HG02588 (cell line): ENCODE measurements around the gene PSD.
A peak's percentile ranks its signal among the peaks of the same experiment; 100 is the strongest.

ENCODE experiments used
- ATAC-seq: cut with Tn5 transposase; IDR thresholded peaks from one replicate; pipeline ENCODE4 v1.9.1; 2021; ENCODE audit warnings: mild to moderate bottlenecking, moderate library complexity; ENCODE audit not compliant: unreplicated experiment

The PSD gene

DNA sequence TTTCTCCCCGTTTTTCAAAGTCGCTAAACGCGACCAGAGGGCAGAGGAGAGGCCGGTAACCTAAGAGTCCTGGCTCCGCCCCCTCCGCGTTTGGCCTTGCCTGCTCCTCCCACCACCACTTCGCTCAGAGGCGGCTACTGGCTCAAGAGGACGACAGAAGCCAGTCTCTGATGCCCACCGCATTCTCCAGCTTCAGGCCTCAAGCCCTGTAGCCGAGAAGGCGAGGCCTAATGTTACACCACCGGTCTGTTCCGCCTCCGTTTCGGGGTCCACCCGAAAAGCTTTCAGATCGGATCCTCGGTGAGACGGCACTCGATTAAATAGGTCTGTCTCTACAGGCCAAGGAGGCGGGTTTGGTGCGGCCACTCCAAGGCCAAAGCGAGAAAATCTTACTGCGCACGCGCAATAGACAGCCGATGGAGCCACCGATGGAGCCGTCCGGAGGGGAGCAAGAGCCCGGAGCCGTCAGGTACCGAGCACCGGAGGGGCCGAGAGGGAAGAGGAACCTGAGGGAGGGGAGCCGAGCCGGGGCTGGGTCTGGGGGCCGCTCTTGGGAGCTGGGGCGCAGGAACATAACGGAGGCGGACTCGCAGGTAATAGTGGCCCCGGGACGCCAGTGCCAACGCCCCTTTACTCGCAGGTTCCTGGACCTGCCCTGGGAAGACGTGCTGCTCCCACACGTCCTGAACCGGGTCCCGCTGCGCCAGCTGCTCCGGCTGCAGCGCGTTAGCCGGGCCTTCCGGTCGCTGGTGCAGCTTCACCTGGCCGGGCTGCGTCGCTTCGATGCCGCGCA lies 2.3 kb upstream of the PSD start, which contains the start of gene FBXL15:
FBXL15 (plus strand) TSS at position 123 of the 793 bp plus-strand sequence; CDS start at position 417, 294 bp downstream.
- peak; percentile 64 for ATAC-seq

DNA sequence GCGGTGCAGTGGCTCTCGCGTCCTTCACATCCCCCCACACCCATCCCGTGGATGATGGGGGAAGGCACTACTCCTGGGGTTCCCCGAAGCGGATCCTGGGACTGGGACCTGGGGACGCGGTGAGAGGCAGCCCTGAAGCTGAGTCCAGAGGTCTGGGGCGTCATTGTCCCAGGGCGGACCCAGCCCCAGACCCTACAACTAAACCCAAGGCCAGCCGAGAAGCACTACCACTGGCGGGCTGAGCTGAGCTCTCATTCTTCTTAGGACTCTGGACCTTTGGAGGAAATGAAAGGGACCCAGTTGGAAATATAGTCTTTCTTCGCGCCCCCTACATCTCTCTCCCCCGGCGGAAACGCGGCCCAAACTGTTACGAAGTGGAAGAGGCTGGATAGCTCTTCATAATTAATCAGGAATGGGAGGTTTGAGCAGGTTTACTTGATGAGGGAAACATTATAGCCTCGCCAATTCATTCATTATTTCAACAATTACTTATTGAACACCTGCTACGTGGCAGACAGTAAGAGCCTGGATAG lies 1.7 kb upstream of the PSD start:
- no peak for ATAC-seq

DNA sequence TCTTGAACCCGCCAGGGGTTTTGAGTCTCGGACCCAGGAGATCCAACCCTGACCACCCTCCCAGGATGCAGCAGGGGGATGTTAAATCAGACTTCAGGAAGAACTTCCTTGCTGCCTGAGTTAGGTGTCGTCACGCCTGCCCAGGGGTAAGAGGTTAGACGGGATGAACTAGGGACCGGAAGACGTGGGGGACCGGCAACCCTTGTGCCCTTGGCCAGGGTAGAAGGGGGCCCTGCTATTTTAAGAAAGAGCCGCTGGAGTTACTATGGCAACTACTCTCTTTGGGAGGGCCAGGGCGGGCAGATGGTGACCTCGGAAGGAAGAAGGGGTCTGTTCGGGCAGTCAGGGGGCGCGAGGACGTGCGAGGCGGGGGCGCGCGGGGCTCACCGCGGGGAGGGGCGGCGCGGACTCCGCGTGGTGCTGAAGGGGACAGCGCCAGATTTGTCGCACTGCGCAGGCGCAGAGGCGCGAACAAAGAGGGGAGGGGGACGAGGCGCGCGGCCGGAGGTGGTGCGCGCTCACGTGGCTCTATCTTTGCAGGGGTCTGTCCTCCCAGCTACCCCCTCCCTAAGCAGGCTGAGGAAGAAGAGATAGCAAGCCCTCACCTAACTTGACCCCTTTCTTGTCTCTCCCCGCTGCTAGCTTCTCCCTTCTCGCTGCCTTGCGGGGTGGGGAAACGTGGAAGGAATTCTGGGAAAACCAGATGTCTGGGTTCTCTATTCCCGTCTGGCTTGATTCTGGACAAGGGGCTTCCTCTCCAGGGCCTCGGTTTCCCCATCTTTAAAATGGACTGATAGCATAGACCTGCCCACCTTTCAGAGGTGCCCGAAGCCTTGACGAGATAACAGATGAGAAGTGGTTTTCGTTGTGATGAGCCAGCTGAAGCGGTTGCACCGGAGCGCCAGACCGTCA lies 940 bp upstream of the PSD start:
- no peak for ATAC-seq

DNA sequence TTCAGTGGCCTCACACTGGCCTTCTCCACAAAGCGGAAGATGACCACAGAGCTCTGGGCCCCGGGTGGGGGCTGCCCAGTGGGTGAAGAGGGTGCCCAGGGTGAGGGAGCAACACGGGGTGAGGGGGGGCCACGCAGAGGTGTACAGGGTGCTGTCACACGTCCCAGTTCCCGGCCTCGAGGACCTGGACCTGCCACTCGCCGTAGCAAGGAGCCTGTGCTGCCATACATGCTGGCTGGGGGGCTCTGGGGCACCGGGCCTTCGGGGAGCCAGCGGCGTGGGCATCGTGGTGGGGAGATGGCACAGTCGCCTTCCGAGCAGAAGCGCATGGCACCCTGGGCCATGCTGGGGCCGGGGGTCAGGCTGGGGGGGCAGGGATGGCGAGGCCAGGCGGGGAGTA lies 1.9 kb downstream of the PSD start:
- no peak for ATAC-seq

DNA sequence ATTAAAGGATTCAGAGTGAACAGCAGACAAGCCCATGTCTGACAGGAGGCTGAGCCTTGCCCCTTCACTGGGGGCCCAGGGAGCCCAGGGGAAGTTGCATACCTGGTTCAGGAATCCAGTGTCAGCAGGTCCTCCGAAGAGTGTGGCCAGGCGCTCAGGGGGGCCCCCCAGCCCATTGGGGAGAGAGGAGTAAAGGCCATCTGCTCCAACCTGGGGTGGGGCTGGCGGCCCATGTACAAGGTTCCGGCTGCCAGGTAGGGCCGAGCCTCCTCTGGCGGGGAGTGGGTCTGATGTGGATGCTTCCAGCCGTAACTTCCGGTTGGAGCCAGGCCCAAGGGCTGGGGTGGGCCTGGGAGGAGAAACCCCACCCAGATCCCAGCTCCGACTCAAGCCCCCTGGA lies 2.3 kb downstream of the PSD start:
- no peak for ATAC-seq

DNA sequence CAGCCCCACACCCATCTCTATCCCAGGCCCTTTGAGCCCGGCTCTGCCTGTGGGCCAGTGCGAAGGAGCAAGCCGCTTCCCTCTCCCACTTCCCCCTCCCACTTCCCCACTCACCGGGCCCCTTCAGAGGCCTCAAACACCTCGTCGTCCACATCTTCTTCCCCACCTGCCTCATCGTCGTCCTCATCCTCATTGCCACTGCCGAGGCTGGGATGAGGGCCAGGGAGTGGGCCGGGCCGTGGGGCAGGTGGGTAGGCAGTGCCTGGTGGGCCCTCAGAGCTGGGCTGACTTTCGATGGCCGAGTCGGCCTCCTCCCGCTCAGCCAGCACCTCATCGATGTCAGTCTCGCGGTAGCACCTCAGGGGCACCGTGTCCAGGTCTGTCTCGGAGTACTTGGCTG lies 3.8 kb downstream of the PSD start:
- no peak for ATAC-seq

DNA sequence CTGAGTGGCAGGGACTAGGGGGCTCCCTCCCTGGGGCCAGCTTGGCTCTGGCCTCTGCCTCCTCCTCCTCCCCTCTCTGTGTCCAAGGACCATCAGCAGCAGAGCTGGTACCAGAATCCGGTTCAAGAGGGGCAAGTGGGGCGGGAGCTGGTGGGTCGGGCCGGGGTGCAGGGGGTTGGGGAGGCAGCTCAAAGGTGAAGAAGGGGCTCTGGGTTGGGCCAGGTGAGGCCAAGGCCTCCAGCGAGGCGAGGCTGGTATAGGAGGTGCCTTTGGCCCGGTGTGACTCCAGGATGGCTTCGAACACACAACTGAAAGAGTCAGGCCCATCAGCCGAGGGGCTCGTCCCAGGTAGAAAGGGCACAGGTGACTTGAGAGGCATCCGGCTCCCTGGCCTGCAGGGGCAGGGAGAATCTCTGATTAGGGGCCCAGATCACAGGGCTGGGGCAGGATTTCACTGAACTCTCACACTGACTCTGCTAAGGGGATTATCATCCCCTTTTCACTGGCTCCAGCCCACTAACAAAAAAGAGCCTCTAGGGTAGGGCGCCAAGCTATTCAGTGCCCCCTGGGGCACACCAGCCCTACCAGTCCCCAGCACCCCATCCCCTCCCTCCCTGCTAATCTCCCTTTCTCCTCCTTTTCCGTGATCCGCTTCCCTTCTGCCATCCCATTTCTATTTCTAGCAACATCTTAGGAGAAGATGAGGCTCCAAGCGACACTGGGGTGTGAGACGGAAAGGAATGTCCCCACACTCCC lies 4.6 kb downstream of the PSD start:
- no peak for ATAC-seq

DNA sequence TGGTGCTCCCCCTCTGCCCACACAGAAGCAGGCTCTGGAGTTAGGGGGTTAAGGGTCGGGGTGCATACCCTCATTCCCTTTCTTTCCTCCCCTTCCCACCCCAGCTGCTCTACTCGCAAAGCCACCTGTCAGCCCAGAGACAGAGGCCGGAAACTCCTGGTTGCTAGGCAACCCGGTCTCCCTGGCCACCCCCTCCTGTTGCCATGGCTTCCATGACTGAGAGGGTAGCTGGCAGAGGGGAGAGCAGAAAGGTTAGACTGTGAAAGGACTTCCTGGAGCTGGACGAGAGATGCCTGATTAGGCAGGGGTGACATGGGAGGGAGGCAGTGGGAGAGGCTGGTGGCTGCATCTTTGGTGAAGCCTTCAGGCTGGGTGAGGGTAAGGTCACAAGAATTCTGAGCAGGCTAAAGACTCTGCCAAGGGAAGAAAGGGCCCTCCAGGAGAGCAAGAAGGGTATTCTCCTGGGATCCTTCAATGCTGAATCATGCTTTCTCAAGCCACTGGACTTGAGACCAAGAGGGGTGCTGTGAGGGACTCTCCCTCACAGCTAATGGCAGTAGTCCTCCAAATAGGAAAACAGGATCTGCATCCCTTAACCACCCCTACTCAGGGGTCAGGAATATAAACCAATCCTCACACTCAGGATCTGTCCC lies 5.4 kb downstream of the PSD start:
- ATAC-seq, result no peak

DNA sequence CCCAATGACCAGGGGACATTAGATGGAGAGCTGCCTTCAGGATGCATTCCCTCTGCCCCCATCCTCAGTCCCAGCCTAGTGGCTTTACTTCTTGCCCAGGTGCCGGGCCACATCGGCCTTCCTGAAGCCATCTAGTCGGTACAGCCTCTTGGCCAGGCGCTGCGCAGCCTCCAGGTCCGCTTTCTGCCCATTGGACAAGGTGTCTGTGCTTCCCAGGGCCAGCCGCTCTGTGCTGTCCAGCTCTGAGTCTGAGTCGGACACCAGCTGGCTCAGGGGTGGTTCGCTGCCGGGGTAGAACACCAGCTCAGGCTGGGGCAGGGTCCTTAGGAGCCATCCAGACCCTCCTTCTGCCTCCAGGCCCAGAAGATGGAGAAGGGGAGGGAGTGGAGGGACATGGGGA lies 6.3 kb downstream of the PSD start:
- no peak for ATAC-seq

DNA sequence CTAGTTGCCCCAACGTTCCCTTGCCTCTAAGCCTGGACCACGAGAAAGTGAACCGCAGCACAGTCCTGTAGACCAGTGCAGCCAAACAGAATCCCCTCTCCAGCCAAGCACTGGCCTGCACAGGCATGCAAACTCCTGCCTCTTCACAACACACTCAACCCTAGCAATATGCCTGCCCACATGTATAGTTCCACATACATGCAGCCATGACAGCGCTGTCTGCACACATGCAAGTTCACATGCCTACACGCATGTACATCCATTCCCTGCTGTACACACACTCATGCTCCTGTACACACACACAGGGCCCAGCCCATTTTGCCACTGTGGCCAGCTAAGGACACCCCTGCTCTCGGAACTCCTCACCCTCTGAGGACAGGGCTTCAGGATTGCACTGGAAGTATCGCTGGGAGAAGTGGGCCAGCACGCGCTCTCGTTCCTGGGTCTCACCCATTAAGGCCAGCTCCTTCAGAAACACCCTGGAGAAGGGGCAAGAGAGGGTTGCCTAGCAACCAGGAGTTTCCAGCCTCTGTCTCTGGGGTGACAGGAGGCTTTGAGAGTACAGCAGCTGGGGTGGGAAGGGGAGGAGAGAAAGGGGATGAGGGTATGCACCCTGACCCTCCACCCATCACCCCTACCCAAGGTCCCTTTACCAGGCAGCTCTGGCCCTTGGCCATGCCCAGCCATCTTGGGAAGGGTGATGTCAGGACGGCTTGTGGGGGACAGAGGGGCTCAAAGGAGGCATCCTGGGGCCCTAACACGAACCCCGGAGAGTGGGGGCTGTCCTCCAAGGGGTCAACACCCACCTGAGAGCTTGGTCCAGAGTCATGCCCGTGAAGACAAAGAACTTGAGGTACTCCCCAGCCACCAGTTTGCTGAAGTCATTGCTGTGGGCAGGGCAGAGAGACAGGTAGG lies 7.0 kb downstream of the PSD start:
- no peak for ATAC-seq

DNA sequence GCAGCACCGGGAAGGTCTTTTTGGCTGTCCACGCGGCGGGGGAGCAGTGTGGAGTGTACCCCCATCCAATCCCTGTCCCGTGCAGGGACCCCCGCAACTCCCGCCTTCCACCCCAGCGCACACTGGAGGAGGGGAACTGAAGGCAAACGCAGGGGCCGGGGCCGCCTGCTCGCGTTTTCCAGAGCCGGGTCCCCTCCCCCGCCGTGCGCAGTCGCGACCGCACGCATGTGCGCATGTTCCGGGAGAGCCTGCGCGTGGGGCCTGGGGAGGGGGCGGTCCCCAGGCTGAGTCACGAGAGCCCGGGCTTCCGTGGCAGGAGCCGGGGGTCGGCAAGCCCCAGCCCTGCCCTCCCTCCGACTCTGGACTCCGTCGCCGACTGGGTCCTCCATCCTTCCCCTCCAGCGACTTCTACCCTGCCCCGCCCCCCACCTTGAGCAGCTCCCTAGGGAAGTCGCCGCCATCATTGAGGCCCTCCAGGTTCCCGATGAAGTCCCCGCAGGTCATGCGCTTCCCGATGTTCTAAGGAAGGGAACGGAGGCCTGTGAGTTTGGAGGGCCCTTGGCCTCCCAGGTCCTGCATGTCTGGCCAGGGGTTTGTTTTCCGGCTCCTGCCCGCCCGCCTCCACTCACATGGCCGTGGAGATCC lies 8.0 kb downstream of the PSD start:
- ATAC-seq, result no peak

DNA sequence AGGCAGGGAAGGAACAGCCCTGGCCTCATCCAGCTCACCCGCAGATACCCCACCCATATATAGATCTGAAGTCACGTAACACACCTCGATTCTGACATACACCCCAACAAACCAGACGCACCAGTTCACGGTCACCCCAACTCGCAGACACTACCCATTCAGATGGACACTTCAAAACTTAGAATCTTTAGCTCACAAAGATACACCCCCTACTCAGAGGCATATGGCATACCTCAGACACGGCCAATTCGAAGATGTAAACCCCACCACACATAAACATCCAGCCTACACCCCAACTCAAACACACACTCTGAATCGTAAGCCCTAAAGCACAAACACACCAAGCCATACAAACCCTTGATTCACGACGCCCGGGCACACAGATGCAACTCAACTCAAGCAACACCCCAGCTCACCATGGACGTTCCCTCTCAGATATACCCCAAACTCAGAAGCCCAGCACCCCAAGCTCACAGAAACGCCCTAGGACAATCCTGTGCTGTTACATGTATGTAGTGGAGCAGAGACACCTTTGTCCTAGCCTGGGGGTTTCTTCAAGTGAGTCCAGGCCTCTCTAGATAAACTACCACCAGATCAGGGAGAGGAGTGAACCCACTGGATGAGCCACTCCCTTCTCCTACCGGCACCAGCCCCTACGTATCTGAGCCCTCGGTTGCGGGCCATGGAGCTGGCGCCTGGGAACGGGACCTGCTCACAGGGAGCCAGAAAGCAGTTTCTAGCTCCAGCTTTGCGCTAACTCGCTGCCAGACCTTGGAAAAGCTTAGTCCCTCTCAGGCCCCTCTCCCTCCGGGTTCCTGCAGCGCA lies 8.8 kb downstream of the PSD start:
- no peak for ATAC-seq

DNA sequence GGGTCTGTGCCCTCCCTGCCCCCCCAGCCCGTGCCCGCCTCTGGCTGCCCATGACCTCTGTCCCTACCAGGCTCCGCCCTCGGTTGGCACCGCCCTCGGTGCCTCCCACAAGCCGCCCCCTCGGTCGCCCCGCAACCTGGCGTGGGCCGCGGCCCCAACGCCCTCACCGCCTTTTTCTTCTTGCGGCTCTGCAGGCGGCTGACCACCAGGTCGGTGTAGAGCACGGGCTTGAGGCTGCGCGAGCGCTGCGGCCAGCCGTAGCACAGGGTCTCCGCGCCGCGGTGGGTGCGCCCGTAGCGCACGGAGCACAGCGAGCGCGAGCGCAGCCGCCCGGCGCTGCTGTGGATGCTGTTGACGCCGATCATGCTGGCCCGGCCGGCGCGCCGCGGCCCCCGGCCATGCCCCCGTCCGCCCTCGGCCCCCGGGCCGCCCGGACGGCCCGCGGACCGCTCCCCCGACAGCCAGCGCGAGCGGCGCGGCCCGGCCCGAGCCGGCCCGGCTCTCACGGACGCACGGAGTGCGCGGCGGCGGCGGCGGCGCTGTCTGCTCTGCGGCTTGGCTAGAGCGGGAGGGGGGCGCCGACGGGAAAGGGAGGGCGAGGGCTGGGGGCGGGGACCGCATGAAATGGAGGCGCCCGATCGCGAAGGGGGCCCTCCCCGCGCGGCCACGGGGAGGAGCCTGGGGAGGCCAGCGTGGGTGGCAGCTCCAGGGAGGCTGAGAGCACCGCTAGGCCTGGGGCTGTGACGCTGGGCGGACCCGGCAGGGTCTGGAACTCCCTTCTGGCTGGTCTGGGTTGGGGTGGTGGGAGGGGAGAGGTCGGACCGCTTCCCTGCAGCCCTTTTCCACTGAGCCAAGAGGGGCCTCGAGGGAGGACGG lies 9.6 kb downstream of the PSD start:
- ATAC-seq, result no peak

DNA sequence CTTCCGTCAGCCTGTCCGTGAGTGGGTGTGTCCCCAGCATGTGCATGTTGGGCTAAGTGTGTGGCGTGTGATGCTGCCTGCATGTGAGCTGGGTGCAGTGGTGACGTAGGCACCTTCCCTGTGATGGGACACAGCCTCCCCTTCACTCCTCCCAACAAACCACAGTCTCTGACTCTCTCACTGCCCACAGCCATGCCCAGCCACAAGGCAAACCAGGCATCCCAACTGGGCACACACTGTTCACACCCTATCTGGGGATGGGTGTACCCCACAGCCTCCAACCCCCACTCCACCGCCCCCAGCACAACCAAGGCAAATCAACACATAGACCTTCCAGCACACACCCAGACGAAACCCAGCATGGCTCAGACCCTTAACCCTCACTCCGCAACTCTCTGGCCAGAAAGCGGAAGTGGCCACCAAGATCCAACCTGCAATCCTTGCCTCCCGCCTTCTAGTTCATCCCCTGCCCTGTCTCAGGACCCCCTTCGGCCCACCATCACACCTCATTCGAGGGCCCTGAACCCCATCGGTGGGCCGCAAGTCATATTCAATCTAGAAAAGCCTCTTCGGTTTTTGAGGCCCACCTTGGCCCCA lies 10.4 kb downstream of the PSD start:
- ATAC-seq, result no peak

DNA sequence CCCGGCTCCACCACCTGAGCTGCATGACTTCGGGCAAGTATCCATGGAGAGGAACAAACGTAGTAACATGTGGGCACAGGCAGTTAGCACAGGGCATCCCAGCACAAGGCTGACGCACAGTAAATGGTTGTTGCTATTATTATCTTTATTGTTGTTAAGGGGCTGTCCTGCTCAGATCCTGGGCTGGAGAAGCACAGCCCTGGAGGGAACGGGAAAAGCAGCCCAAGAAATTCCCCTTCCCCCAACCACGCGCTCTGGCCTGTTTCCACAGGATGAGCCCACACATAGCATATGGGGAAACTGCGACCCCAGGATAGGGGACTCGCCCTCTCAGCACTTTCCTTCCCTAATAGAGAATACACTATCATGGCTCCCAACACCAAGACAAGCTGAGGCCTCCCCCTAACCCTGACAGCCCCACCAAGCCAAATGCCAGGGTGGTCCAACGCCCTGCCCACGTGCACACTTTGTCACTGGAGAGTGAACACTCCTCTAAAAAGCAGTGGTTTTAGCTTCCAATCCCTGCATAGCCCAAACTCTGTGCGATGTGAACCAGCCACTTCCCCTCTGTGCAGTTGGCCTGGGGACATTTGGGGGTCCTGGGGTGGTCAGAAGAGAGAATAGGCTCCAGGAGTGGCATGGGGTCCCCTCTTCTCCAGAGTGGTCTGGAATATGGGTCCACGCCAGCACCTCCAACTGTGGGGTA lies 11.0 kb downstream of the PSD start:
- no peak for ATAC-seq

DNA sequence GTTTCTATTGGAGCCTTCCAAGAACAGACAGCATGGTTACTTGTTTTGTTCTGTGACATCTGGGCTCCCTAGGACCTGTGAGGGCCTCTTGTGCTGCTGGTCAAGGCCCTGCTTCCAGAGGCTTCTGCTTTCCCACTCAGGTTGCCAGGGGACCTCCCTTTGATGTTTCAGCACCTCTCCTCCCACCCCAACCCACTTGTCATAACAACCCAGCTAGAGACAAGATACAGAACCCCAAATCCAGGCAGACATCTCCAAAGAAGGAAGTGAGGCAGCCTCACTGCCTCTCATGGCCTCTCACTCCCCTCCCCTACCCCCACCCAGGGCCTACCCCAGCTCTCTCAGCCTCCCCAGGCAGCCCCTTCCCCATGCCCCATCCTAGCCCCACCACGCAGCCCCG lies 11.8 kb downstream of the PSD start:
- no peak for ATAC-seq
